K562 (cell line): ENCODE measurements around the gene TMEFF1. TPM values are rescaled to one million over a fixed set of nuclear protein-coding genes. Genes with fewer than 3 reads are reported as not detected.

Source experiments
- ATF1 ChIP-seq, 2 experiments: fragments of 450-650 bp in 1 of 2; IDR thresholded peaks; 2 replicates each; pipeline ENCODE4 v1.6.1; 2016; ENCODE audit warnings: missing compliant biosample characterization in 1 of 2, missing genetic modification characterization in 1 of 2
- CEBPB ChIP-seq: fragments of 450-650 bp; IDR thresholded peaks from 2 replicates; pipeline ENCODE4 v1.6.1; 2016; ENCODE audit warnings: missing genetic modification characterization, missing compliant biosample characterization
- DACH1 ChIP-seq: fragments of 450-650 bp; IDR thresholded peaks from 2 replicates; pipeline ENCODE4 v1.6.1; 2018; ENCODE audit not compliant: partially characterized antibody
- GATAD2A ChIP-seq: fragments of 450-650 bp; IDR thresholded peaks from 2 replicates; pipeline ENCODE4 v1.6.1; 2017
- JUN ChIP-seq, 2 experiments: sonication (generic) in 1 of 2; formaldehyde crosslinking in 1 of 2; IDR thresholded peaks; 2 replicates each; pipeline versions ENCODE4 v1.6.1 to v1.8.0; 2012 to 2022; ENCODE audit warnings: borderline replicate concordance in 2 of 2, mild to moderate bottlenecking in 2 of 2, improper control_type of control experiment in 1 of 2, low read depth in 1 of 2, low read length in 1 of 2, missing genetic modification reagents in 1 of 2
- KLF10 ChIP-seq: fragments of 250-450 bp; sonication (Bioruptor Pico); IDR thresholded peaks from 2 replicates; pipeline ENCODE4 v1.6.1; 2021; ENCODE audit warnings: matching md5 sums
- PHTF2 ChIP-seq: fragments of 250-450 bp; sonication (Bioruptor Pico); IDR thresholded peaks from 2 replicates; pipeline ENCODE4 v1.5.0; 2021; ENCODE audit warnings: mild to moderate bottlenecking
- RAD51 ChIP-seq: fragments of 450-650 bp; IDR thresholded peaks from 2 replicates; pipeline ENCODE4 v1.7.1; 2016; ENCODE audit warnings: low read depth, mild to moderate bottlenecking, borderline replicate concordance
- ZNF431 ChIP-seq: sonication (generic); formaldehyde crosslinking; IDR thresholded peaks from 2 replicates; pipeline ENCODE4 v1.8.0; 2022; ENCODE audit warnings: mild to moderate bottlenecking, missing genetic modification reagents
- polyA plus RNA-seq, 8 experiments: library from polyadenylated mRNA; depleted of rRNA in 4 of 8; stranded (reverse) in 5 of 8; unstranded in 3 of 8; fragments of >200 nt; fragmentation: Nextera tagmentation in 2 of 8; fragmentation: Illumina TruSeq in 1 of 8; extraction: Ambion mirVana in 2 of 8; extraction: Trizol in 1 of 8; gene quantifications; 2 replicates each; pipeline versions ENCODE4 v1.2.1 to v1.2.3, GENCODE V29; 2011 to 2014; ENCODE audit warnings: inconsistent platforms in 1 of 8, missing spikeins in 1 of 8
- total RNA-seq, 7 experiments: library from RNA; depleted of rRNA in 6 of 7; stranded (reverse); fragments of >200 nt in 6 of 7; fragmentation: Illumina TruSeq in 2 of 7; extraction: Trizol in 2 of 7; gene quantifications; 2 replicates each; pipeline versions ENCODE4 v1.2.1 to v1.2.3, GENCODE V29; 2011 to 2021; ENCODE audit warnings: low replicate concordance in 1 of 7
- TF ChIP-seq, protein P1 (sequence below), 2 experiments: fragments of 450-650 bp in 1 of 2; sonication (generic) in 1 of 2; formaldehyde crosslinking in 1 of 2; IDR thresholded peaks in 1 of 2; conservative IDR thresholded peaks in 1 of 2; 2 replicates each; pipeline versions ENCODE4 v1.6.1 to v1.8.1; 2016 to 2023; ENCODE audit warnings: mild to moderate bottlenecking in 2 of 2, moderate library complexity in 2 of 2, inconsistent platforms in 1 of 2, missing genetic modification reagents in 1 of 2
- TF ChIP-seq, protein P2 (sequence below), 3 experiments: fragments of 200-800 bp in 1 of 3; fragments of 250-450 bp in 1 of 3; fragments of 450-650 bp in 1 of 3; sonication (Bioruptor Pico) in 1 of 3; sonication (Bioruptor generic) in 1 of 3; formaldehyde crosslinking in 1 of 3; IDR thresholded peaks; 2 replicates each; pipeline versions ENCODE4 v1.6.1 to v1.8.0; 2016 to 2022; ENCODE audit warnings: mild to moderate bottlenecking in 2 of 3, missing genetic modification characterization in 2 of 3, missing compliant biosample characterization in 1 of 3, moderate library complexity in 1 of 3

The TMEFF1 gene
- total and polyA plus RNA-seq, 9 of the 15 experiments (the other 6 are each of a cell fraction or from before 2014, with no cell fraction given): 0.07 to 1.1 (median 0.28) TPM; not detected in 2

DNA sequence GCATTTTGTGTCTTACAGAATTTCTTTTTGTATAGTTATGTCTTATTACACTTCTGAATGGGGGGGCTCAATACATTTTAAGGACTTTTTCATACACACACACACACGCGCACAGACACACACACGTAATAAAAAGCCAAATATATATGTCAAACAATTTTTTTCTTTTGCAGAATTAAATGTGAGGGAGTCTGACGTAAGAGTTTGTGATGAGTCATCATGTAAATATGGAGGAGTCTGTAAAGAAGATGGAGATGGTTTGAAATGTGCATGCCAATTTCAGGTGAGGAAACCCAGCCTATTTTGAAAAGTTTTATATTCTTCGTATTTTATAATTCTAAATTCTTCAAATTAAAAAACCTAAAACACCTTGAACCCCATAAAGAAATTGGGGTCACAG, 25.6 kb downstream of the TMEFF1 start (continued):
- TF ChIP-seq JUN (IDR thresholded peaks at IDR 0.05; ENCODE audit: borderline replicate concordance, low read depth, low read length) (peak; percentile 80), JUN (CRISPR knock-in tag; IDR thresholded peaks at IDR 0.05; ENCODE audit: borderline replicate concordance) (no peak), ATF1 (CRISPR knock-in tag; IDR thresholded peaks at IDR 0.05) (no peak), ATF1 (tag; IDR thresholded peaks at IDR 0.05) (peak; percentile 72), RAD51 (no peak), PHTF2 (CRISPR knock-in tag) (no peak), GATAD2A (no peak), CEBPB (peak; percentile 28; the same call in 1 of the 2 replicates), KLF10 (CRISPR knock-in tag) (no peak), DACH1 (no peak), ZNF431 (CRISPR knock-in tag) (no peak)
- TF ChIP-seq, protein P1, sequence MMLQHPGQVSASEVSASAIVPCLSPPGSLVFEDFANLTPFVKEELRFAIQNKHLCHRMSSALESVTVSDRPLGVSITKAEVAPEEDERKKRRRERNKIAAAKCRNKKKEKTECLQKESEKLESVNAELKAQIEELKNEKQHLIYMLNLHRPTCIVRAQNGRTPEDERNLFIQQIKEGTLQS (IDR thresholded peaks at IDR 0.05): peak; percentile 96
- TF ChIP-seq, protein P1 (CRISPR knock-in tag; conservative IDR thresholded peaks at IDR 0.05): no peak
- TF ChIP-seq, protein P2, sequence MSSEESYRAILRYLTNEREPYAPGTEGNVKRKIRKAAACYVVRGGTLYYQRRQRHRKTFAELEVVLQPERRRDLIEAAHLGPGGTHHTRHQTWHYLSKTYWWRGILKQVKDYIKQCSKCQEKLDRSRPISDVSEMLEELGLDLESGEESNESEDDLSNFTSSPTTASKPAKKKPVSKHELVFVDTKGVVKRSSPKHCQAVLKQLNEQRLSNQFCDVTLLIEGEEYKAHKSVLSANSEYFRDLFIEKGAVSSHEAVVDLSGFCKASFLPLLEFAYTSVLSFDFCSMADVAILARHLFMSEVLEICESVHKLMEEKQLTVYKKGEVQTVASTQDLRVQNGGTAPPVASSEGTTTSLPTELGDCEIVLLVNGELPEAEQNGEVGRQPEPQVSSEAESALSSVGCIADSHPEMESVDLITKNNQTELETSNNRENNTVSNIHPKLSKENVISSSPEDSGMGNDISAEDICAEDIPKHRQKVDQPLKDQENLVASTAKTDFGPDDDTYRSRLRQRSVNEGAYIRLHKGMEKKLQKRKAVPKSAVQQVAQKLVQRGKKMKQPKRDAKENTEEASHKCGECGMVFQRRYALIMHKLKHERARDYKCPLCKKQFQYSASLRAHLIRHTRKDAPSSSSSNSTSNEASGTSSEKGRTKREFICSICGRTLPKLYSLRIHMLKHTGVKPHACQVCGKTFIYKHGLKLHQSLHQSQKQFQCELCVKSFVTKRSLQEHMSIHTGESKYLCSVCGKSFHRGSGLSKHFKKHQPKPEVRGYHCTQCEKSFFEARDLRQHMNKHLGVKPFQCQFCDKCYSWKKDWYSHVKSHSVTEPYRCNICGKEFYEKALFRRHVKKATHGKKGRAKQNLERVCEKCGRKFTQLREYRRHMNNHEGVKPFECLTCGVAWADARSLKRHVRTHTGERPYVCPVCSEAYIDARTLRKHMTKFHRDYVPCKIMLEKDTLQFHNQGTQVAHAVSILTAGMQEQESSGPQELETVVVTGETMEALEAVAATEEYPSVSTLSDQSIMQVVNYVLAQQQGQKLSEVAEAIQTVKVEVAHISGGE (CRISPR knock-in tag; IDR thresholded peaks at IDR 0.05): no peak
